Ascending aorta (tissue), 2 donors: Measurements from ENCODE around the gene MORC1. TPM values are rescaled to one million over a fixed set of nuclear protein-coding genes. Genes with fewer than 3 reads are reported as not detected.

Source experiments
- DNase-seq, 2 donors: peaks; one replicate each; pipeline ENCODE4 v3.0.0-alpha.2; 2019; ENCODE audit warnings: low spot score in 2 of 2
- H3K27ac ChIP-seq, 2 donors: fragments of 200-600 bp; sonication (generic); one replicate each; pipeline ENCODE4 v1.5.1; 2016 to 2017; ENCODE audit warnings: mild to moderate bottlenecking in 1 of 2
- H3K27me3 ChIP-seq: fragments of 200-600 bp; sonication (generic); one replicate; pipeline ENCODE4 v1.5.1; 2017
- H3K36me3 ChIP-seq, 2 donors: fragments of 200-600 bp; sonication (generic); one replicate each; pipeline ENCODE4 v1.5.1; 2016
- H3K4me1 ChIP-seq, 2 donors: fragments of 200-600 bp; sonication (generic); one replicate each; pipeline ENCODE4 v1.5.1; 2016 to 2017; ENCODE audit warnings: mild to moderate bottlenecking in 1 of 2
- H3K4me3 ChIP-seq, 2 donors: fragments of 200-600 bp; sonication (generic); one replicate each; pipeline ENCODE4 v1.5.1; 2016 to 2017; ENCODE audit warnings: mild to moderate bottlenecking in 1 of 2
- H3K9me3 ChIP-seq, 2 donors: fragments of 200-600 bp; sonication (generic); one replicate each; pipeline ENCODE4 v1.5.1; 2016
- CTCF ChIP-seq, 3 experiments: fragments of 200-600 bp in 2 of 3; fragments of 450-650 bp in 1 of 3; sonication (generic) in 2 of 3; IDR thresholded peaks; one replicate each; pipeline ENCODE4 v1.5.1; 2016 to 2019; ENCODE audit warnings: antibody characterized with exemption in 3 of 3, mild to moderate bottlenecking in 1 of 3, moderate library complexity in 1 of 3
- intact Hi-C: fragments of 100-400 bp; cut with DNase I; formaldehyde crosslinking; loops from one replicate; pipeline ENCODE4 v1.15.1; 2023
- total RNA-seq: library from RNA; depleted of rRNA; stranded (reverse); fragments of >200 nt; gene quantifications from one replicate; pipeline ENCODE4 v1.1.0, GENCODE V29; 2016

MORC1 gene
- total RNA-seq, 1 donor from 2014 or later: not detected

- intact Hi-C loops: no loop called here
- H3K9me3 ChIP-seq: no peaks in the 10 kb centered on the region
- no peak for TF ChIP-seq CTCF (IDR thresholded peaks at IDR 0.05)
Observed at GRCh38 chr3:109098079-109098644, 19.8 kb downstream of the MORC1 start.

GRCh38 chr3:109095166-109095565 is 22.8 kb downstream of the MORC1 start:
- no peak for DNase-seq
- Histone ChIP-seq H3K36me3 (no peaks in the 10 kb centered on the region), H3K27me3 (no peaks in the 10 kb centered on the region), H3K9me3 (no peaks in the 10 kb centered on the region), H3K27ac (no peak overlapping the region), H3K4me3 (no peak overlapping the region), H3K4me1 (no peaks in the 10 kb centered on the region)
- intact Hi-C loops: no loop called here
- no peak for TF ChIP-seq CTCF (IDR thresholded peaks at IDR 0.05)

More at GRCh38 chr3:109098079-109098644, 19.8 kb downstream of the MORC1 start:
- Histone ChIP-seq H3K27me3 (no peaks in the 10 kb centered on the region), H3K27ac (no peak overlapping the region), H3K4me3 (no peak overlapping the region), H3K36me3 (no peaks in the 10 kb centered on the region), H3K4me1 (no peaks in the 10 kb centered on the region)
- DNase-seq: no peak

- TF ChIP-seq CTCF (IDR thresholded peaks at IDR 0.05): no peak
Observed at GRCh38 chr3:109093561-109093960, 24.4 kb downstream of the MORC1 start.

GRCh38 chr3:109091846-109092245 is 26.1 kb downstream of the MORC1 start:
- no peaks in the 10 kb centered on the region for H3K36me3 ChIP-seq
- no peak for TF ChIP-seq CTCF (IDR thresholded peaks at IDR 0.05)
- H3K27ac ChIP-seq: no peak overlapping the region
- DNase-seq: no peak
- no peak overlapping the region for H3K4me3 ChIP-seq
- intact Hi-C loops: no loop called here
- H3K4me1 ChIP-seq: no peaks in the 10 kb centered on the region
- H3K27me3 ChIP-seq: no peaks in the 10 kb centered on the region
- H3K9me3 ChIP-seq: no peaks in the 10 kb centered on the region

More at GRCh38 chr3:109093561-109093960, 24.4 kb downstream of the MORC1 start:
- Histone ChIP-seq H3K4me1 (no peaks in the 10 kb centered on the region), H3K4me3 (no peak overlapping the region), H3K36me3 (no peaks in the 10 kb centered on the region), H3K27ac (no peak overlapping the region), H3K27me3 (no peaks in the 10 kb centered on the region), H3K9me3 (no peaks in the 10 kb centered on the region)
- intact Hi-C loops: no loop called here
- DNase-seq: no peak

GRCh38 chr3:109089265-109089664 is 28.7 kb downstream of the MORC1 start:
- no peak for DNase-seq
- H3K9me3 ChIP-seq: no peaks in the 10 kb centered on the region
- H3K36me3 ChIP-seq: no peaks in the 10 kb centered on the region
- no peaks in the 10 kb centered on the region for H3K27me3 ChIP-seq
- TF ChIP-seq CTCF (IDR thresholded peaks at IDR 0.05): no peak
- no peak overlapping the region for H3K27ac ChIP-seq
- no peaks in the 10 kb centered on the region for H3K4me1 ChIP-seq
- intact Hi-C loops: no loop called here
- no peak overlapping the region for H3K4me3 ChIP-seq
